Stimulated activated CD8-positive, alpha-beta memory T cell treated with anti-CD3 and anti-CD28 coated beads, Interleukin-15, amount 100 ng/mL, for 24 hours (primary cell): Measurements from ENCODE around the gene STIM2.
"Not testable (repeated sequence)": the region's sequence is repeated elsewhere in the genome, so short reads cannot be mapped to it uniquely, and the experiment has no call there.

Experiments used
- DNase-seq: peaks from one replicate; pipeline ENCODE4 v3.0.0-alpha.2; 2020; ENCODE audit warnings: low read depth

Gene STIM2

GRCh38 chr4:27005501-27005900 is 144.9 kb downstream of the STIM2 start:
- DNase-seq: no peak

GRCh38 chr4:27005905-27006590 is 145.4 kb downstream of the STIM2 start:
- DNase-seq: no peak

DNA sequence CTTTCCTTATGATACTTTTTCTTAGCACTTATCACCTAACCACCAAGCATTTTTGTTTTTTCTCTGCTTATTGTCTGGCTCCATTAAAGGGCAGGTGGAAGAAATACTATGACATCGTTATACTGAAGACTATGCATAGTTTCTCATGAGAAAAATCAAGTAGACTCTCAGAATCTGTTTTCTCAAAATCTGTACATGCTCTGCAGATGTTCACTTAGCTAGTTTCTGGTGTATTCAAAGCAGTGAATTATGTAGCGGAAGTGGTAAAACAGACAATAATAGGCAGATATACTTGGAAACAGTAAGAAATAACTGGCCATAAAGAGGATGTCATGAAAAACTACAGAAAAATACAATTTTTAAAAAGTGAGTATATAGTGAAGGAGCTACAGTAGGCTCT is 146.0 kb downstream of the STIM2 start:
- no peak for DNase-seq

GRCh38 chr4:27007507-27007906 is 146.9 kb downstream of the STIM2 start:
- no peak for DNase-seq

- no peak for DNase-seq
Observed at GRCh38 chr4:27008679-27009078, 148.0 kb downstream of the STIM2 start.

DNA sequence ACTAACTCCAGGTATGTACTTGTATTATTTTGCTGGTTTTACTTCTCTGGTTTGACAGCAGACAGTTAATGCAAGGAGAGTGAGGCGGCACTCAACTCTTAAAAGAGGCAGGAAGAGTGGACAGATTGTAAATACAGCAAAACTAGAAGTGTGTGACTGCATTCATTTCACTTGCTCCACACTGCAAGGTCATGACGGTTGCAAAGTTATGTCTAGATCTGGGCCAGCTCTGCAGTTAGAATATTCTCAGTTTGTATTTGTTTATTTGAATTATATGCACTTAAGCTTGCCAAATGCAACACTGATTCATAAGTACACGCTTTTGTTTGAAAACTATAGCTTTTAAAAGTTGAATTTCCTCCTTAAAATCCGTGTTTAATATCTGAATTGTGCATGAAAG is 148.9 kb downstream of the STIM2 start:
- no peak for DNase-seq

GRCh38 chr4:27010334-27010940 is 149.8 kb downstream of the STIM2 start:
- DNase-seq: no peak

DNA sequence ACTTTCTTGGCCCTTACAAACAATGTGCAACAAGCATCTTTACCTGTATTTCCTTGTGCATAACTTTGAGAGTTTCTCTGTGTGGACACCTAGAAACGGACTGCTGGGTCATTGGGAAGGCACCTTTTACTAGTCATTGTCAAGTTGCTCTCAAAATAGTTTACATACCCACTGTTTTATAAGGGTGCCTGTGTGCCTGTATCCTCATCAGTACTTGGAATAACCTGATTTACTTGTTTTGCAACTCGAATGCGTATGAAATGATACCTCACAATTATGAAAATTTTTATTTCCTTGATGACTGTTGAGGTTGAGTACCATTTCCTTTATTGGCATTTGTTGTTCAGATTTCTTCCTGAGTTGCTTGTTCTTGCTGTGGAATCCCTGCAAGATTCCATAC is 150.8 kb downstream of the STIM2 start:
- no peak for DNase-seq

DNA sequence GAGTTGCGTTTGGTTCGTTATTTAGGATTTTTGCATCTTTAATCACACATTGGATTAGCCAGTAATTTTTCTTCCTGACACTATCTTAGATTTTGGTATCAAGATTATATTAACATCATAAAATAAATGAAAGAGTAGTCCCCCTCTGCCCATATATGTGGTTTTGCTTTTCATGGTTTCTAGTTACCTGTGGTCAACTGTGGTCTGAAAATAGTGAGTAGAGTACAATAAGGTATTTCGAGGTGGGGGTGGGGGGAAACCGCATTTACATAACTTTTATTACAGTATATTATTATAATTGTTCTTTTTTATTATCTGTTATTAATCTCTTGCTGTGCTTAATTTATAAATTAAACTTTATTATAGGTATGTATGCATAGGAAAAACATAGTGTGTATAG is 152.4 kb downstream of the STIM2 start:
- DNase-seq: no peak

DNA sequence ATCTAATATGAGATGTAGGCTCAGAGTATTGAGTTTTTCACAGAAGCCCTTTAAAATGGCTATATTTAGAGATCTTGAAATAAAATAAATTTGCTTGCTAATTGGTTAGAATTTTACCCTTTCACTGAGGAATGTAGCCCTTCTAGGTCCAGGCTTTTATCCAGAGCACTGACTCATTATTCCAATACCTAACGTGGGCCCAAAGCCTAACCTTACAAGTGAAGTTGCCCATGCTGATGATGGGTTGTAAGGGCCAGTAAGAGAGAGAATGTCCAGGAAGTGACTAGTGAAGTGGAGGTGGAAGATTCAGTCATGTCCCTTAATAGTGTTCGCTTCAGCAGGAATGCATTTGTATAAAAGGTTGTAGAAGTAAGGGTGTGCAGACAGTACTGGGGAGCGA is 155.9 kb downstream of the STIM2 start:
- DNase-seq: no peak

DNA sequence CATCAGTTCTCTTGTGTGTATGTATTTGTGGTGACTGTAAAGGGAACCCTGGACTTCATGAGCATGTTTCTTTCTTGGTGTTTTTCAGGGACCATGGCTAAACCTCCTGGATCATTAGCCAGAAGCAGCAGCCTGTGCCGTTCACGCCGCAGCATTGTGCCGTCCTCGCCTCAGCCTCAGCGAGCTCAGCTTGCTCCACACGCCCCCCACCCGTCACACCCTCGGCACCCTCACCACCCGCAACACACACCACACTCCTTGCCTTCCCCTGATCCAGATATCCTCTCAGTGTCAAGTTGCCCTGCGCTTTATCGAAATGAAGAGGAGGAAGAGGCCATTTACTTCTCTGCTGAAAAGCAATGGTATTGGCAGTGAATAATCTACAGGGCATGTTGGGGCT is 157.0 kb downstream of the STIM2 start:
- no peak for DNase-seq

DNA sequence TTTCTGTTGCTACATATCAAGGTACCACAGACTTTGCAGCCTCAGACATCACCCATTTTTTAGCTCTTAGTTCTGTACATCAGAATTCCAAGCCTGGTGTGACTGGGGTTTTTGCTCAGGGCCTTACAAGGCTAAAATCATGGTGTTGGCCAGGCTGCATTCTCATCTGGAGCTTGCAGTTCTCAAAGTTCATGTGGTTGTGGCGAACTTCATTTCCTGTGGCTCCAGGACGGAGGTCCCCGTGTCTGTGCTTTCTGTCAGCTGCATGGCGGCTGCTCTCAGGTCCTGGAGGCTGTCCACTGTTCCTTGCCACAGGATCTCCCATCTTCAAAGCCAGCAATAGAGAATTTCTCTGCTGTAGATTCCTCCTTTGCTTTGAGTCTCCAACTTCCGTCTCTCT is 157.4 kb downstream of the STIM2 start:
- no peak for DNase-seq

DNA sequence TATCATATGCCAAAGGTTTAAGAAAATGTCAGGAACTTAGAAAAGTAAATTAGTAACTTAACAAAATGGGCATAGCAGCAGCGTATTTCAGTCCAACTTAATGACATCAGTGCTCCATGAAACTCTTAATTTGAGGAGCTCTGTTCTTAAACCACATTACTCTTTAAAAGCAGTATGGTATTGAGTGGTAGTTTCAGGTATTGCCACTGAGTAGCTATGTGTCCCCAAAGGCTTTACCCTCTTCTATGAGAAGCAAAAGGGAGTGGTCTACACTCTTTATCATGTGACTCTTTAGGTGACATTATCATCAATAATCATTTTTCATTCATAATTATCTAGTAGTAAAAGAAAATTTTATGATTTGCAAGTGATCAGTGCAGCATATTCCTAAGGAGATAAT is 158.3 kb downstream of the STIM2 start:
- DNase-seq: no peak

- DNase-seq: no peak
Observed at GRCh38 chr4:27019766-27020165, 159.1 kb downstream of the STIM2 start.

DNA sequence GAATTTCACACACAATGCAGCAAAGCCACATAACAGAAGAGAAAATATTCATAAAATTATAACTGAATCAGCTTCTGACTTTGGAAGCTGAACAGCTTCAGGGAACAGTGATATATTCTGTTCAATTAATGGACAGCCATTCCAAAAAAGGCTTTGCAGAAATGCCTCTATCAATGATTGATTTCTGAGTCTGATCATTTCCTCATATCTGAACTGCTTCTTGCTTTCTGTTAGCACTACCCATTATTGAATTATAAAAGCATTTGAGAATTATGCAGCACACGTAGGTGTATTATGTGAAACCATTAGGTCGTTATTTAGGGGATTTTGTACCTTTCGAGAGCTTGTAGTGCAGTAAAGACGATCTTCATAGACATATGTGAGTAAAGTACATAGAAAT is 159.6 kb downstream of the STIM2 start:
- DNase-seq: no peak

DNA sequence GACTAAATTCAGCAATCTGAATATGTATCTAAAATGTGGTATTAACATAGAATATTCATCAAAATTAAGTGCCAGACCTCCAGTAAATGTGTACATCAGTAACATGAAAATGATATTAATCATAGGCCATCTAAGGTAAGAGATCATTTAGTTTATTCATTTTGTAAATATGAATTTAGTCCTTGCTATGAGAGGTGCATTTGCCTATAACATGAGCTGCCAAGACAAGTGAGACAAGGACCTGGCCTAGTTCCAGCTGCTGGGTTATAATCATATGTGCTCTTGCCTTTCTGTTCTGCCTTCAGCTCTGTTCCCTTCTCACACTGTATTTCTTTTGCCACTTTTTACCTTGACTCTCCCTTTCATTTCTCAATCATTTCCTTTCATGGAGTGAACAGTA is 160.0 kb downstream of the STIM2 start:
- no peak for DNase-seq

- no peak for DNase-seq
Observed at GRCh38 chr4:27022963-27023362, 162.3 kb downstream of the STIM2 start.

- DNase-seq: no peak
Observed at GRCh38 chr4:27023366-27023765, 162.7 kb downstream of the STIM2 start.

DNA sequence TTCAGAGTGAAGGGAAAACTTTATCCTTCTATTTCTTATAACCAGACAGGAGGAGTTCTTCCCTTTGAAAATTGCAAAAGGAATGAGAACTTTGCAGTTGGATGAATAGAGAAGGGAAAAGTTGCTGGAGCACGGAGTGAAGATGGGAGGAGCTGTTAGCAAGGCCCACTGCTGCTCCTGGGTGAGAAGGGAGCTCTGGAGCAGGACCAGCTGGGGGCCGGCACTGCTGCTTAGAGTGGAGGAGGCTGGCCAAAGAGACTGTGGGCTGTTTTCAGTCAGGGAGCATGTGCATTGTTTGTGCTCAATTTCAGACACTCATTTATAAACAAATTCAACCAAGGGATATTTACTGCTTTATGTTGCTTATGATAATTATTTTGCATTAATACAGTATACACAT is 164.2 kb downstream of the STIM2 start:
- DNase-seq: no peak

DNA sequence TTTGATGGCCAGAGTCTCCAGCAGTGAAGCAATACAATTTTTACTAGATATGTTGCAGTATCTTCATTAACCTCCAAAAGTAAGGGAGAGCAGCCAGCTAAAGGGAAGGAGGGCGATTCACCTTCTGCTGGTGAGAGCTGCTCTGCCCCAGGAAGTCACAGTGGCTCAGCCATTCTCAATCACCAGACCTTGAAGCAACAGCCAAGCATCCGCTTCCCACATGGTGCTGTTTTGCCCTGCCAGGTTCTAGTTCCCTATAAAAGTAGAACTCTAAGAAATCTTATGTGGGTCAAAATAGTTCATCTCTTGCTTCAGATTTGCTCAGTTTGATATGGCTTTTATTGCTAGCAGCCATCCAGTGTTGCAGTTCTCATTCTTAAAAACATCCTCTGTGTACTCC is 166.8 kb downstream of the STIM2 start:
- no peak for DNase-seq

- DNase-seq: not testable (repeated sequence)
Observed at GRCh38 chr4:27035127-27035526, 174.5 kb downstream of the STIM2 start.

DNA sequence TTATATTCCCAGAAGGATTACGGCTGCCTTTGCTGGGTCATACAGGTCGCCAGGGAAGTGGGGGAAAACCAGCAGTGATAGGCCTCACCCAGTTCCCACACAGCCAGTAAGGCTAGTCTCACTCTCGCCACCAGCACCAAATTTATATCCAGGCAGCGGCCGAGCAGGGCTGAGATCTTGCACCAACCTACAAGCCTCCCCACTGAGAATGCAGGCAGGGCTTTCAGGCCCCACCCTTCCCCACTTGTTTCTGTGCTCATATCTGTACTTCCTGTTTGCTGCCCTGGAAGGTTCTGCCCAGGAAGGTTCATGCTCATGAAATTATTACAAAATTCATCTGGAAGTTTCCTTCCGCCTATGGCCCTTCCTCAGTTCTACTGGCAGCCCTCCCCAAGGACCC is 179.7 kb downstream of the STIM2 start:
- DNase-seq: no peak

- DNase-seq: no peak
Observed at GRCh38 chr4:27042411-27042810, 181.8 kb downstream of the STIM2 start.

DNA sequence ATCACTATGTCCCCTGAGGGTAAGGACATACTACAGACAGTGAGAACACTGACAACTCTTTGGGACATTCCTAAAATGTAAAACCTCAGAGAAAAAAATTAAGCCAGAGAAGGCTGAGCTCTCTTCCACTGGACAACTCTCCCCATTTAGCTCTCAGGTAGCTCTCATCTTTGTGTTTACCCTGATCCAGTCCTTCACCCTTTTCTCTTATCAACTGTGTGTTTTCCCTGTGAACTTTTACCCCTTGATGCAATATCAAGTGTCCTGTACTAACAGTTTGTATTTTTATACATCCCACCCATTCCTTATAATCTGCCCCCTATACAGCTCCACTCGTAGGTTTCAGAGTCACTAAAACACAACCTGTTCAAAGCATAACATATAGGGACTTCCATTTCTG is 182.6 kb downstream of the STIM2 start:
- no peak for DNase-seq
